Measurements from ENCODE around the gene PCBD1.

The PCBD1 gene

DNA sequence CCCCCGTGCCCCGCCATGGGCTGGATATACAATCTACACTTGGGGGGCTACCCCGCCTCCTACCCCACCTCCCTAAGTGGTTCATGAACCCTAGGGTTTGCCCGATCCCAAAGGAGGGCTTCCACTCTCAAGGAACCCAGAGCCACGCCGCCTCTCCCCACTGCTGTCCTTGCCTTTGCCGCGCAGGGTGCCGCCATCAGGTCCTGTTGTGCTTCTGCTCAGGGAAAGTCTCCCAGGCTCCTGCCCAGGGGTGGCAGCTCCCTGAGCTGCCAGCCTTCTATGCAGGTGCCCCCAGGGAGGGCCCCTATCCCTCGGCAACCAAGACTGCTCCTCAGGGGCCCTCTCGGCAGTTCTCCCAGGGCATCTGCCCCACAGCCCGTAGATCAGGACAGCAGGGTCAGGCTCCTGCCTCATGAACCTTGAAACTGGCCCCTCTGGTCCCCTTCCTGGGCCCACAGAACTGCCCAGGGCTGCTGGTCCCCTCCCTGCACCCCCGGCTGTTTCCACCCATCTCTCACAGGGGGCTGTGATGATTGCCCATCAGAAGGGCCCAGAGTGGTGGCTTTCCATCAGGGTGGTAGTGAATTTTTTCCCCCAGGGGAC is 13.0 kb upstream of the PCBD1 start:
- no peak for DNase-seq

DNA sequence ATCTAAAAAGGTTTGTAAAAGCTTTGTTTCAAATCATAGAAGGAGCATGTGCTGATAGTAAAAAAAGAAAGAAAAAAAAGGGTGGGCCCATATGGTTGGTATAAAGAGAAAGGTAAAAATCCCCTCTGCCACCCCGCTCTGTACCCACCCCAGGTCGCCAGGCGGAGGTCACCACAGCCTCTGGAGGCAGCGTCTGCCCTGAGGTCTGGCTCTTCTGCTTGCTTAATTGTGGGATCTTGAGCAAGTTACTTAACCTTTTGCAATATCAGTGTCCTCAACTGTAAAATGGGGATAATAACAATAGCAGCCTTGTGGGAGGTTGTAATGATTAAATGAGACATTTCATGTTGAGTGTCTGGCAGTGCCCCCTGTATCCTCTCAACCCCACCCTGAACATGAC is 10.7 kb upstream of the PCBD1 start:
- no peak for DNase-seq

DNA sequence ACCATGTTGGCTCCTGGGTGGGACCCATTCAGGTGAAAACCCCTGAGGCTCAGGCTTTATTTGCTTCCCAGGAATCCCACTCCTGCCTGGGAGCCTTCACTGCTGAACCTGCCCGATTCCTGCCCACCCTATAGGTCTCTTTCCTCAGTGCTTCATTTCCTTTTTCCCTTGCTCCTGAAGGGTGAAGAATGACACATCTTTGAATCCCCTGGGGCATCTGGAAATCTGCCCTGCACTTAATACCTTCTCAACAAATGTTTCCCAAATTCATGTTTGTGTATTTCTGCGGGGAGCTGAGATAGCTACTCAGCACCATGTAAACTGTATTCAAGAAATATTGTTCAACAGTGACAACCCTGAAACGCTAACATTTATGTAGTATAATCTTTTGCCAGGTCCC is 10.3 kb upstream of the PCBD1 start:
- peak in 1 of 3 experiments; percentile 2 for DNase-seq

DNA sequence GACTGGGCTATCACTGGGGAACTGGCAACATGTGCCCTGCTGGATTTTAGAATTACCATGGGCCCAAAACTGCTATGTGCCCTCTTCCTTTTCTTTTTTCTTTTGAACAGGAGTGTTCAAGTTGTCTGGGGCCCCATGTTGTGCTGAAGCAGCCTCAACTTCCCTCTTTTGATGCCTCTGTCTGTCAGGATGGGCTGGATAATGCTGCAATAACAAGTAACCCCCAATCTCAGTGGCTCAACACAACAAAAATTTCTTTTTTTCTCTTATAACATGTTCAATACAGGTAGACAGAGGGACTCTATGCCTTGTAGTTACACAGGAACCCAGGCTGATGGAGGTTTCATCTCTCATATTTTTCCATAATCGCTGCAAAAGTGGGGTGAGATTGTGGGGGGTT is 8.2 kb upstream of the PCBD1 start:
- DNase-seq, result no peak

DNA sequence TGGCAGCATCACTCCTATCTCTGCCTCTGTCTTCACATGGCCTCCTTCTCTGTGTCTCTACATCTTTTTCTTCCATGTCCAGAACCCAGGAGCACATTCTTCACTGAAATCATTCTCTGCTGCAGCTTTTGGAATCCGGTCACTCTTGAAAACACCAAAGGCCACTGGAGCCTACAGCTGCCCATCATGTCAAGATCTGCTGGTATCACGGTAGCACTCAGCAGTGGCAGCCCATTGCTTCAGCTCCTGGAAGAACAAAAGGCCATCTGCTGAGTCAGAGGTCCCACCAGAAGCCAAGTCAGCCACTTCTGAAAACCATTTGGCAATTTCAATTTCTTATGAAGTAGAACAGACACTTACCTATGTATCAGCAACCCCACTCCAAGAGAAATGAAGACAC is 6.1 kb upstream of the PCBD1 start:
- no peak for DNase-seq

DNA sequence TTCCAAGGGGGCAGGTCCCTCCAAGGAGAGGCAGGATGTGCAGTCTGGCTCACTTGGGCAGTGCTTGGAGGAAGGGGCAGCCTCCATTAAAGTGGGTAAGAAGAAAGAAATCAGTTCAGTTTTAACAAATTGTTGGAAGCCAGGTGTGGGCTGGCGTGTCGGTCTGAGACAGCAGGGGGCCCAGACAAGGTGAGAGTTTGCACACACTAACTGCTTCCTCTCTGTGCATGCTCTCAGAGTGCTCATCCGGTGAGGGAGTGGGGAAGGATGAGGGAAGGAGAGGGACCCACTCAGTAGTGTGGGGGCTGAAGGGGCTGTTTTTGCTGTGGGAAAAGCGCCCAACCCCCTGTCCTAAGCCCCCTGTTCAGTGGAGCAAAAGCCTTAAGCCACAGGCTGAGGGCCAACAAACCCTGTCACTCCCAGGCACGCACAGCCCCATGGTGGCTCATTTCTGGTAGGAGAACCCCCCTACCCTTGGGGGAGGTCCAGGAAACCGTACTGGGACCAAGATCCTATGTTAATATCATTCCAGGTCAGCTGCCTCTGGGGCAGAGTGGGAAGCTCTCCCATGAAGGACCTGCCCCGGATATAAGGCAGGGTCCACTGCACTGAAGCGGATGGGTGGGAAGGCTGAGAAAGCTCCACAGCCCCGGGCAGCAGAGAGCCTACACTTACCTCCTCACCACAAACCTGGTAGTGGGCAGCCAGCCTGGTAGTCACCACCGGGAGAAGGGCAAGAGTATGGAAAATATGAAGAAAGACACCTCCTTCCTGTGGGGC is 5.1 kb upstream of the PCBD1 start:
- peak in 1 of 3 experiments; percentile 1 for DNase-seq

DNA sequence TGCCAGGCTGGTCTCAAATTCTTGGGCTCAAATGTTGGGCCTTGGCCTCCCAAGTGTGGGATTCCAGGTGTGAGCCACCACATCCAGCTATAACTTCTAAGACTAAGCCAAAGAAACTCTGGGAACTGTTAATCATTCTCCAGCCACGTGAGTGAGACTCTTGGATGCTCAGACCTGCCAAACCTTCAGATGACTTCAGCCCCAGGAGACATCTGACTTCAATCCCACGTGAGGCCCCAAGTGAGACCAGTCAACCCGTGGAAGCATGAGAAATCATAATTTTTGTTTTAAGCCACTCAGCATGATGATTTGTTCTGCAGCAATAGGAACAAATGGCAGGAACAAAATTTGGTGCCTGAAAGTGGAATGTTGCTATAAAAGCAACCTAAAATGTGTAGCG is 4.3 kb upstream of the PCBD1 start:
- no peak for DNase-seq

DNA sequence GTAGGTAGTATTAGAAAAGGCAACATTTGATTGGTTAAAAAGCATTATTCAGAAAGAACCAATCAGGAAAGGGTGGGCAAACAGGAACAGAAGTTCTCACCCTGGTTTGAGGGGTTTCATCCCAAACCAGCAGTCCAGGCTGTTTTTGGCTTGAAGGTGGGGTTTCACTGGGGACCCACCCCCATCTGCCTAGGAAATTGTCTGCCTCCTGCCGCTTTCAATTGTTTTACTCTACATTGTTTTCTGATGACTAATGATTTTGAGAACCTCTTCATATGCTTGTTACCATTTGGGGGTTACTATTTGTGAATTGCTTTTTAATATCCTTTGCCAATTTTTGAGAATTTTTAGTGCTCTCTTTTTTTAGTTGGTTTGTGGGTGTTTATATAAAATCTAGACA is 3.3 kb upstream of the PCBD1 start:
- DNase-seq, result no peak

DNA sequence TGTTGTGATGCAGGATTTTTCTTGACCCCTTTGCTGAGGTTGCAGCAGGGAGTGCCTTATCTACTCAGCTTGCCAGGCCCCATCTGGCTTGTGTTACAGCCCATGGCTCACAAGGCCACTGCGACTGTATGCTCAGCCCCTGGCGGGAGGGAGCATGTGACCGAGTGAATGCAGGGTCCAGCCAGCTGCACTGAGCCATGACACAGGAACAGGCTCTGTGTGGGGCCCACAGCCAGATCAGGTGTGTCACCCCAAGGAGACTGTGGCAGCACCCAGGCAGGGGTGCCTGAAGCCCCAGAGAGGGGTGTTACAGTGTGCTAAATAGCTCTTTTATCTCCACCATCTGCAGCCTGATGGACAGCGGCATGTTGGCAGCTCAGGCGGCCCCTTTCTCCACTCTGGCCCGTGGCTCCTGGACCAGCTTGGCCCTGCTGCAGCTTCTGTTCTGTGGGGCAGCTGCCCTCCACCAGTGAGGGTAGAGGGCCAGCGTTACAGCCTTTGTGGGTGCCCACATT is 2.6 kb upstream of the PCBD1 start:
- DNase-seq, result no peak

DNA sequence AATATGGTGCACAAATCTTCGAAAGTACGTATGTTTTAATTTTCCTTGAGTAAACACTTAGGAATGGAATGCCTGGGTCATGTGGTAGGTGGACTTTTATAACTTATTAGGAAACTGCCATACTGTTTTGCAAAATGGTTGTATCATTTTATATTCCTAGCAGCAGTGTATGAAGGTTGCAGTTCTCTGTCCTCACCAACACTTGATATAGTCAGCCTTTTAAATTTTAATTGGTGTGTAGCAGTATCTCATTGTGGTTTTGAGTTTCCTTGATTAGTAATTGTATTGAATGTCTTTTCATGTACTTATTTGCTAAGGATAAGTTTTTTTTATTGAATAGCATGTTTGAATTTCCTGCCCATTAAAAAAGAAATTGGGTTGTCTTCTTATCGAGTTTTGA is 926 bp upstream of the PCBD1 start:
- DNase-seq, result no peak

DNA sequence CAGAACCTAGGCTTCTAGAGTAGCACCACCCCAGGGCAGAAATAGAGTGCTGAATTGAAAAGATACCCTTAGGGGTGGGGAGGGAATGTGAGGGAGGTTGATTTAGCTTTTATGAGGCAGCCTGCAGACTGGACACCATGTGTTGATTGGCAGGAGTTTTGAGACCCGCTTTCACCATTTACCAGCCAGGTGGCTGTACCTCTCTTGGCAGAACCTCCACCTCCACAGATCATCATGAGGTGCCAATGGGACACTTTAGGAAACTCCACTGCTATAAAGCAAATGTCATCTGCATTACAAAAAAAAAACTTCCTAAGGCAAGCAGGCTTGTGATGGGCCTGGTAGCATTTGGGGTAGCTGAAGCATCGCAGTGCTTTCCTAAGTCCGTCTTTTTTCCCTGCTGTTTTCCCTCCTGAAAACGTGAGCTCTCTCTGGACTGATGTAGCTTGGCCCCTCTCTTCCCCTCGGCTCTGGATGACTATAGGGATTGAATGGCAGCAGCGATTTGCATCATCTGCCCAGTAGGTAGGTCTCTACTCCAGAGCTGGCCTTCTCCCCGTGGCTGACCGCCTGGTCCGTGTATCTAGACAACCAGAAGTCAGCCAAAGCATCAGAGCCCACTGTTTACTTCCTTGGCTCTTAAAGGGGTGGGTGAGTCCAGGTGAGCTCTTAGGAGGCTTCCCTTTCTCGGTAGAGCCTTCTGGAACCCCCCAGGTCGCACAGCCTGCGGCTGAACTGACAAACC is 1.3 kb downstream of the PCBD1 start:
- no peak for DNase-seq

DNA sequence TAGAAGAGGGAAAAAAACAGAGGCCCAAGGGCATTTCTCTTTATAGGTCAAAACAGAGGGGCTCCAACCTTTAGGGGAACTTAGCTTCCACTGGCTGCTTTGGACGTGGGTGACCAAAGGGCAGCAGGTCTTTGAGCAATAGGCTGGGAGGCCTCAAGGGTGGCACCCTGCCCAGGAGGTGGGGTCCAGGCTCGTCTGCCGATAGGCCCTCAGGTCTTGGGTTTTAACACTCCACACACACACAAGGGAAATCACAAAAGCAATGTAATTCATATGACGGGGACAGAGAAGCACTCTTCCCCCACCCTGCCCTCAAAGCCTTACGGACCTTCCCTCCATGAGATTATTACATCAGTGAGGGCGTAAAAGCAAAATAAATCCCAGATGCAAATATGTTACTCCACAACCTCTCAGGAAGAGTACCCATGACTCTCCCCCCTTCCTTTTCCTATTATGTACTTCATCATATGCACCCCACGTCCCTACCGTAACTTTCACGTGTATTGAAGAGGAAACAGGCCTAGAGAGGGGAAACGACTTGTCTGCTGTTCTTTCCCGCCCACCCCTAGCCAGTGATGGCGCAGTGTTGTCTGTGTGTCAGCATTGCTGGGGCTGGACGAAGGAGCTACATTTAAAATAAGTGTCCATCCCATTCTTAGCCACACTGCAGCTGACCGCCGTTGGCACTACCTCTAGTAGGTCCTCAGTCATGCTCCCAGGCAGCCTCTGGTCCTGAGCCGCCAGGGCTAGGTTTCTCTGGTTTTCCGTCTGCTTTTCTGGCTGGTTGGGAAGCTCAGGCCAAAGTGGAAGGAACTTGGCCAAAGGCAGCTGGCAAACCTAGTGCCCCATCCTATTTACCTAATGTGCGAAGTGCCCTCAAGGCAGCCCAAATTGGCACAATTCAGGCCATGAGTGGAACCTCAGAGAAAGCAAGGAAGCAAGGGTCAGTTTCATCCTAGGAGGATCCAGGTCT is 2.1 kb downstream of the PCBD1 start:
- DNase-seq, result no peak

DNA sequence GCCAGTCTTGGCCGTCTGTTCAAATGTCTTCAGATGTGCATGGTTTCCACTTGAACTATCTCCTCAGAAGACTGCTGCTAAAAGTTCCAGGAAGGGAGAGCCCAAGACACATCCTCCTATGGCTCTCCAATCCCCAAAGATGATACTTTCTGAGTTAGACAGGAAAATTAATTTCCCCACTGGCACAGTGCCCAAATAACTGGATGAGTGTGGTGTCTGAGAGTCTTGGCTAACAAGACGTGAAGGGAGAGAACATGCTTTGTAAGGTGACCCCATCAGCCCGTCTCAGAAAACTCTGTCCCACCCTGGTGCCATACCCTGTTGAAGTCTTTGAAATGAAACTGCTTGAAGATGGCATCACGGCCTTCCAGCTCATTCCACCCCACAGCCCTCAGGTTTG is 2.9 kb downstream of the PCBD1 start:
- no peak for DNase-seq

DNA sequence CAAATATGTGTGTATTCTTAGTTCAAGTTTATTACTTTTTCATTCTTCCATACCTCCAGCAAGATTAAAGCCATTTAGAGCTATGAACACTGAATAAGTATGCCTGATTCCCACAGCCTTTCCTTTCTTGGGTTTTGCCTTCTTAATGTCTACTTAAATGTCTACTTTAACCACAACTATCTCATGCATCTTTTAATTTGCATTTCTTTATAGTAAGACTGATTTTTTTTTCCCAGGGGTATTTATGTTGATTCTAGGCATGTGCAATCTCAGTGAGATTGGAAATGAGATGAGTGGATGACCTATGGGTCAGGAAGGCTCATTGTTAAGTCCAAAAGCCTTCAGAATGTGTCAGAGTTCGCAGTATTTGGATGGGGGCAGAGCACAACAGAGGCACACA is 3.6 kb downstream of the PCBD1 start:
- DNase-seq, result no peak

DNA sequence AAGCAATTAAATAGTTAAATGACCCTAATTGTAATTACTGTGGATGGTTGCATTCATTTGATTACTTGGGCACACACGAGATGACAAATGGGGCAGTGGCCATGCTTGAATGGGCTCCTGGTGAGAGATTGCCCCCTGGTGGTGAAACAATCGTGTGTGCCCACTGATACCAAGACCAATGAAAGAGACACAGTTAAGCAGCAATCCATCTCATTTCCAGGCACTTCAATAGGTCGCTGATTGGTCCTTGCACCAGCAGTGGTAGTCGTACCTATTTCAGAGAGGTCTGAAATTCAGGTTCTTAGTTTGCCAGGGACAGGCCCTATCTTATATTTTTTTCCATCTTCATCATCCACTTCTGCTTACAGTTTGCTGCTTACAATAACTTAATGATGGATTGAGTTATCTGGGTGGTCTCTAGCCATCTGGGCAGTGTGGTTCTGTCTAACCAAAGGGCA is 8.3 kb downstream of the PCBD1 start:
- DNase-seq, result peak; percentile 33 to 80 (median 65)

DNA sequence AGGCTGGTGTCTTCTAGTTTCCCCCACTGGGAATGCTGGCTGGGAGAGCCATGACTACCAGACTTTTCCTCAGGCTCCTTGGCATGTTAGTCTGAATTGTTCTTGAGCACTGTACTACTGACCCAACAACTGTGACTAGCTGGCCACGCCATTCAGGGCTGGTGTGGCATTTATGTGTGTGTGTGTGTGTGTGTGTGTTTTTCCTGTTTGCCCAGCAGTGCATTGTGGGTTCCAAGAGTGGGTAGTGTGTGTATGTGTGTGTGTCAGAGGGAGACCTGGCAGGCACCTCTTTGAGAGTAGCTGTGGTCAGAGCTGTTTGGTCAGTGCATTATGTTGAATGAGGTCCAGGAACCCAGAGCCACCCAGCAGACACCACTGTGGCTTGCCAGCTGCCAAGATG is 9.2 kb downstream of the PCBD1 start:
- no peak for DNase-seq

DNA sequence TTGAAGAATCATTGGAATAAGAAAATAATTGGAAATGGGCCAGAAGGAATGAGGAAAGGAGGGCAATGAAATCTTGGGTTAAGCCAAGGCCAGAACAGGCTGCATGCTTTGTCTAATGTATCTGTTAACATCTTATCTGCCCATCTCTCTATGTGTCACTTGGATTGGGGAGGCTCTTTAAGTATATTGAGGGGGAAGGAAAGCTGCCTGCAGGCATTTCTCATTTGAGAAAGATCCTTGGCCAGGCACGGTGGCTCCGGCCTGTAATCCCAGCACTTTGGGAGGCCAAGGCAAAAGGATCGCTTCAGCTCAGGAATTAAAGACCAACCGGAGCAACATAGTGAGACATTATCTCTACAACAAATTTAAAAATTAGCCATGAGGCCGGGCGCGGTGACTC is 14.3 kb downstream of the PCBD1 start:
- DNase-seq, result no peak

DNA sequence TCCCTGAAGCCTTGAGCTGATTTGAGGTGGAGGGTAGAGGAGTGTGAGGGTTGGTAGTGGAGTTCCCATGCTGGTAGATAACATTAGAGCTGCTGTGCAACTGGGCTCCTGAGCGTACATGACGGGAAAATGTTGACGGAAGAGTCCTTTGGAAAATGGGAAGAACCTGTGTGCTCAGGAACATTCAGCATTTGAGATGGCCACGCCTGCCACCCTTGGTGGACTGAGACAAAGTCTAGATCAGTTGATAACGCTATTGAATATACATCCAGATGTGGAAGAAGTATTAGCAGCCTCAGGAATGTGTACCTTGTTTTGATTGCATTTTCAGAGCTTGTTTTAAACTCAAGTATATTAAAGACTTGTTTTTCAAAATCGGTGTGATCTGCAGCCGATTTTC is 16.1 kb downstream of the PCBD1 start:
- DNase-seq, result no peak

DNA sequence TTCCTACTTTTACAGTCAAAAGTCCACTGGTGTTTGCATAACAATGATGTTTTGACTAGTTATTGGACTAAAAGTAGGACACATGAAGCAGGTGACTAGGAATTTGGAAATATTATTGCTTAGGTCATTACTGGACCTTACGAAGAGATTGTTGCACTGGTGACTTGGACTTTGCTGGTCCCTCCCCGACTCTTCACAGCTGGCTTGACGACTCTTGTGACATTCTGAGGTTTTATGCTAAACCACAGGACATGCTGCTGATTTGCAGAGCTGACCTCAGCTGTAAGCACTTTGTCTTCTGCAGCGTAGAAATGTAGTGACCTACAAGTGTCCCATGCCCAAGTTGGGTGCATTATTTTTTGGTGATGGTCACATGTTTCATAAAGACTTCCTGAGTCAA is 21.9 kb downstream of the PCBD1 start:
- no peak for DNase-seq

DNA sequence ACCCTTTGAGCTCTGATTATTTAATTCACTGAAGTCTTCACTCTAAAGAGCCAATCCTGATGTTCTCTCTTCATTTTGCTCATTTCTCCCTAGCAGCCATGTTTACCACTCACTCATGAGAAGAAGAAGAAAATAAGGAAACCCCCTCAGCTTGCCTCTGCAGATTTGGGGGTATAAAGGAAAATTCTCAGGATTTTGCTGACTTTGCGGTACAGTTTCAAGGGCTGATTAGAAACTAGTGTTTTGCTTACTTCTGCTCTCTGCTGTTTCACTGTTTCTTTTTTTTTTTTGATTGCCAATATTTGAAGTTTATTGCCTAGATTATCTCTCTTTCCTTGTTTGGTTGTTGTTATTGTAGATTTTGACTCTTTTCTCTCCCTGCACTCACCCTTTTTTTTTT is 23.4 kb downstream of the PCBD1 start:
- DNase-seq, result no peak

DNA sequence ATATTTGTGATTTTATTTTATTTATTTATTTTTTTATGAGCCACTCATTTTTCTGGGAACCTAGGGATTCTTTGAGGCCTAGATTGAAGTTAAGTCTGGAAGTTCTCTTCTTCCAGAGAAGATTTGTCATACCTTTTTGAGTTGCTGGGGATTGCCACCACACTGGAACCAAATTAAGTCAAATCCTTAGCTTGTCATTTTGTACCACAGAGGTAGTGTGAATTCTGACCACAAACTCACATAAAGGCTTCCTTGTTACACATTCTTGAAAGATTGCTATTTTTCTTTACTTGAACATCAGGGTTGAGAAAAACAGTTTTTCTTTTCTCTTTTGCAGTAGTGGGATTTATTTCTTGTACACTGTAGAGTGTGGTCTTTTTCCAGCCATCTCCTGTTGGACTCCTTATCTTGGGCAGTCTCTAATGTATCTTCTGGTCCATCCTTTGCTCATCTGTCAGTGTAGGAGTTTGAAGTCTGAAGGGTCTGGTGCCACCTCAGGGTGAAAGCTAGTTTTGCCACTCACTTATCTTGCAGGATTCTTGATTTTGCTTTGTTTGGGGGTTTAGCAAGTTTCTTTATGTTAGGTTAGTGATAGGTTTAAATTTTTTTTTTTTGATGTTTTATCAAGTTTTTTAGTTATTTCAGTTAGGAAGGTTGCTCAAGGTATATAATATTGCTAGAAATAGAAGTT is 24.8 kb downstream of the PCBD1 start:
- DNase-seq, result peak in 1 of 3 experiments; percentile 2
